ENCODE data around the gene RTEL1. TPM values are rescaled to one million over a fixed set of nuclear protein-coding genes. Genes with fewer than 3 reads are reported as not detected.
A peak's percentile ranks its signal among the peaks of the same experiment; 100 is the strongest.

The RTEL1 gene
- total and polyA plus RNA-seq, 9 of the 15 experiments (the other 6 are each of a cell fraction or from before 2014, with no cell fraction given) = 0.36 to 61.0 (median 17.9) TPM

- no peak for TF ChIP-seq RB1 (IDR thresholded peaks at IDR 0.05; ENCODE audit: low read depth)
- TF ChIP-seq HNRNPK (IDR thresholded peaks at IDR 0.05; ENCODE audit: low read depth, low read length, poor library complexity, severe bottlenecking) = no peak
- no peak for TF ChIP-seq CBFA2T3 (IDR thresholded peaks at IDR 0.05)
- TF ChIP-seq SRSF7 (optimal IDR thresholded peaks at IDR 0.05; ENCODE audit: low read depth, low read length) = no peak
- TF ChIP-seq ZBTB7A (IDR thresholded peaks at IDR 0.05; ENCODE audit: borderline replicate concordance, control insufficient read depth, low read depth, low read length) = no peak
- TF ChIP-seq BHLHE40 (IDR thresholded peaks at IDR 0.05; ENCODE audit: low read length) = peak; percentile 62; the same call in 1 of the 2 replicates
- TF ChIP-seq POLR3G (IDR thresholded peaks at IDR 0.05; ENCODE audit: extremely low read depth, insufficient read length, insufficient replicate concordance) = no peak
- TF ChIP-seq DNMT1 (IDR thresholded peaks at IDR 0.05) = no peak
- no peak for TF ChIP-seq ZNF232 (CRISPR knock-in tag; IDR thresholded peaks at IDR 0.05)
- TF ChIP-seq MTA3 (IDR thresholded peaks at IDR 0.05; ENCODE audit: borderline replicate concordance) = no peak
- TF ChIP-seq STAT6 (CRISPR knock-in tag; IDR thresholded peaks at IDR 0.05) = no peak
- TF ChIP-seq ZFX (CRISPR knock-in tag; IDR thresholded peaks at IDR 0.05) = peak; percentile 57
- TF ChIP-seq MLLT1 (IDR thresholded peaks at IDR 0.05) = no peak
- no peak for TF ChIP-seq PHB (CRISPR knock-in tag; IDR thresholded peaks at IDR 0.05)
- no peak for TF ChIP-seq E2F6 (IDR thresholded peaks at IDR 0.05; ENCODE audit: borderline replicate concordance in 1 of 2, extremely low read depth in 1 of 2, insufficient read depth in 1 of 2, insufficient read length in 1 of 2, low read depth in 1 of 2, low read length in 1 of 2, poor library complexity in 1 of 2, severe bottlenecking in 1 of 2)
- no peak for TF ChIP-seq ASH1L (IDR thresholded peaks at IDR 0.05; ENCODE audit: borderline replicate concordance, low read depth, partially characterized antibody)
- peak; percentile 39; the same call in 1 of the 2 replicates for TF ChIP-seq KAT7 (CRISPR knock-in tag; IDR thresholded peaks at IDR 0.05; ENCODE audit: borderline replicate concordance)
- no peak for TF ChIP-seq ZNF224 (CRISPR knock-in tag; IDR thresholded peaks at IDR 0.05)
- no peak for TF ChIP-seq ETV5 (CRISPR knock-in tag; IDR thresholded peaks at IDR 0.05; ENCODE audit: low read depth)
- no peak for TF ChIP-seq PCBP2 (IDR thresholded peaks at IDR 0.05; ENCODE audit: low read depth, low read length, poor library complexity, severe bottlenecking)
- peak; percentile 22; the same call in 1 of the 2 replicates for TF ChIP-seq USF1 (CRISPR knock-in tag; IDR thresholded peaks at IDR 0.05)
These were observed 28.6 kb downstream of the RTEL1 start (continued) for GRCh38 chr20:63686492-63687321.
